Natural killer cell (primary cell): ENCODE data around the gene CRIP1. TPM values are rescaled to one million over a fixed set of nuclear protein-coding genes. Genes with fewer than 3 reads are reported as not detected.

Experiments
- ATAC-seq, 3 donors: fragments of 150-1000 bp in 2 of 3; fragments of 200-7000 bp in 1 of 3; cut with Tn5 transposase; 1 replicate in 1 of 3; 2 replicates in 2 of 3; pipeline ENCODE4 v1.10.0; 2021; ENCODE audit warnings: mild to moderate bottlenecking in 2 of 3, moderate library complexity in 2 of 3
- DNase-seq, 2 donors: peaks; one replicate each; pipeline versions ENCODE4 v3.0.0 to v3.0.0-alpha.2; 2013 to 2021; ENCODE audit warnings: mixed read lengths in 1 of 2
- H3K27ac ChIP-seq: one replicate; pipeline ENCODE4 v1.5.1; 2013; ENCODE audit warnings: mild to moderate bottlenecking, low read length
- H3K27me3 ChIP-seq: one replicate; pipeline ENCODE4 v1.6.1; 2013; ENCODE audit warnings: low read length; ENCODE audit not compliant: control insufficient read depth, insufficient read depth
- H3K36me3 ChIP-seq: one replicate; pipeline ENCODE4 v1.6.1; 2013; ENCODE audit warnings: low read length; ENCODE audit not compliant: control insufficient read depth, insufficient read depth
- H3K4me1 ChIP-seq: one replicate; pipeline ENCODE4 v1.6.1; 2013; ENCODE audit warnings: low read length; ENCODE audit not compliant: control insufficient read depth, insufficient read depth
- H3K4me3 ChIP-seq: one replicate; pipeline ENCODE4 v1.5.1; 2013; ENCODE audit warnings: low read length
- H3K9me3 ChIP-seq: one replicate; pipeline ENCODE4 v1.6.1; 2013; ENCODE audit warnings: low read length; ENCODE audit not compliant: control insufficient read depth, insufficient read depth
- H3K27ac Mint-ChIP-seq, 2 donors: one replicate each; pipeline ENCODE4 v1.8.0; 2022; ENCODE audit warnings: mild to moderate bottlenecking in 2 of 2, mixed read lengths in 2 of 2, moderate library complexity in 1 of 2
- H3K27me3 Mint-ChIP-seq, 2 donors: one replicate each; pipeline ENCODE4 v1.8.0; 2022; ENCODE audit warnings: low read depth in 2 of 2, mixed read lengths in 2 of 2
- H3K36me3 Mint-ChIP-seq: one replicate; pipeline ENCODE4 v1.8.0; 2022; ENCODE audit warnings: mixed read lengths
- H3K4me1 Mint-ChIP-seq, 2 donors: one replicate each; pipeline ENCODE4 v1.8.0; 2022; ENCODE audit warnings: mixed read lengths in 2 of 2
- H3K4me3 Mint-ChIP-seq: one replicate; pipeline ENCODE4 v1.8.0; 2022; ENCODE audit warnings: mild to moderate bottlenecking, moderate library complexity, mixed read lengths
- H3K9me3 Mint-ChIP-seq, 2 donors: one replicate each; pipeline ENCODE4 v1.8.0; 2022; ENCODE audit warnings: mixed read lengths in 2 of 2
- WGBS: methylation state at CpG from one replicate; pipeline ENCODE4 v1.1.7; 2013; ENCODE audit warnings: missing lambda C conversion rate; ENCODE audit not compliant: insufficient coverage; 5-methylcytosine and 5-hydroxymethylcytosine counted together
- intact Hi-C: fragments of 100-400 bp; cut with micrococcal nuclease; formaldehyde crosslinking; loops from one replicate; pipeline ENCODE4 v1.14.2; 2022
- total RNA-seq, 4 donors: library from RNA; stranded (reverse); fragments of 120-200 nt in 1 of 4; gene quantifications; one replicate each; pipeline versions ENCODE4 v1.2.3 to v1.2.4, GENCODE V29; 2013 to 2022
- TF ChIP-seq, protein P1 (sequence below): fragments of 200-600 bp; IDR thresholded peaks from one replicate; pipeline ENCODE4 v1.8.0; 2022; ENCODE audit warnings: antibody characterized with exemption

CRIP1 gene
- total RNA-seq, 3 donors from 2014 or later (not counting 1 experiment from before 2014, with no cell fraction given), result 276 to 334 (median 290) TPM

DNA sequence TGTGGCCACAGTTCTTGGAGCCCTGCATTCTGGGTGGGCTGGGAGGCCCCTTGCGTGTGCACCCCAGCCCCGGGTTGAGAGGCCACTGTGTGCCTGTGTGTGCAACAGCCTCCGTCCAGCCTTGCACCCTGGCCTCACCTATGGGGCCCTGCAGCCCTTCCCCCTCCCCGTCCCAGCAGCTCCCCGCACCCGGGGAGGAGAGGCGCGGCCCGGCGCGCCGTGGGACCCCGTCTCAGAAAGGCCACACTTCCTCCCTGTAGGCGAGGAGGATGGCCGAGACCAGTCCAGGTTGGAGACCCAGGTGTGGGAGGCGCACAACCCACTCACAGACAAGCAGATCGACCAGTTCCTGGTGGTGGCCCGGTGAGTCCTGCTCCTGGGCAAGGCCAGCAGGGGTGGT, 28.7 kb upstream of the CRIP1 start:
- intact Hi-C loops, result no loop called here
- H3K4me3 ChIP-seq, result no peak overlapping the region
- no peaks in the 10 kb centered on the region for H3K9me3 Mint-ChIP-seq
- H3K27me3 Mint-ChIP-seq, result no peaks in the 10 kb centered on the region
- no peak overlapping the region for H3K27ac Mint-ChIP-seq
- H3K9me3 ChIP-seq, result no peaks in the 10 kb centered on the region
- peaks cover 37% of the 10 kb centered on the region for H3K36me3 ChIP-seq
- TF ChIP-seq, protein P1, sequence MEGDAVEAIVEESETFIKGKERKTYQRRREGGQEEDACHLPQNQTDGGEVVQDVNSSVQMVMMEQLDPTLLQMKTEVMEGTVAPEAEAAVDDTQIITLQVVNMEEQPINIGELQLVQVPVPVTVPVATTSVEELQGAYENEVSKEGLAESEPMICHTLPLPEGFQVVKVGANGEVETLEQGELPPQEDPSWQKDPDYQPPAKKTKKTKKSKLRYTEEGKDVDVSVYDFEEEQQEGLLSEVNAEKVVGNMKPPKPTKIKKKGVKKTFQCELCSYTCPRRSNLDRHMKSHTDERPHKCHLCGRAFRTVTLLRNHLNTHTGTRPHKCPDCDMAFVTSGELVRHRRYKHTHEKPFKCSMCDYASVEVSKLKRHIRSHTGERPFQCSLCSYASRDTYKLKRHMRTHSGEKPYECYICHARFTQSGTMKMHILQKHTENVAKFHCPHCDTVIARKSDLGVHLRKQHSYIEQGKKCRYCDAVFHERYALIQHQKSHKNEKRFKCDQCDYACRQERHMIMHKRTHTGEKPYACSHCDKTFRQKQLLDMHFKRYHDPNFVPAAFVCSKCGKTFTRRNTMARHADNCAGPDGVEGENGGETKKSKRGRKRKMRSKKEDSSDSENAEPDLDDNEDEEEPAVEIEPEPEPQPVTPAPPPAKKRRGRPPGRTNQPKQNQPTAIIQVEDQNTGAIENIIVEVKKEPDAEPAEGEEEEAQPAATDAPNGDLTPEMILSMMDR, result no peak
- H3K4me1 ChIP-seq, result no peaks in the 10 kb centered on the region
- no peak overlapping the region for H3K27ac ChIP-seq
- no peak for ATAC-seq
- no peak overlapping the region for H3K4me3 Mint-ChIP-seq
- H3K27me3 ChIP-seq, result no peaks in the 10 kb centered on the region
- WGBS, result 89% methylated on average over 18 of the region's 18 CpGs
- no peak for DNase-seq
- H3K4me1 Mint-ChIP-seq, result no peaks in the 10 kb centered on the region
- H3K36me3 Mint-ChIP-seq, result no peaks in the 10 kb centered on the region

DNA sequence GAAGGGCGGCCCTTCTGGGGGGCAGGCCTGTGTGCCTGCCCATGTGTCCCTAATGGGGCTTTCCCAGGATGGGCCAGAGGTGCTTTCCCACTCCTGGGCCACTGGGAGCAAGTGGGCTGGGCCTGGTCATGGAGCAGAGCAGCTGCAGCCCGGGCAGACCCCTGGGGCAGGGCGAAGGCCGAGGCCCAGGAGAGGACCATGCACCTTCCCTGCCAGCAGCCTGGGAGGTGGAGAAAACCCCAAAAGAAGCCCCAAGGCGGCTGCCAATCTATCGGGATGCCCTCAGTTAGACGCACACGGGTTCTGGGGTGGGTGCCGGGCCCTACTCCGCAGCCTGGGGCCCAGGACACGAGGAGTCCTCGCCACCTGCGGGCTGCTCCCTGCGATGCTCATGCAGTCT, 28.1 kb upstream of the CRIP1 start:
- no peaks in the 10 kb centered on the region for H3K27me3 ChIP-seq
- H3K27ac ChIP-seq, result no peak overlapping the region
- peaks cover 42% of the 10 kb centered on the region for H3K36me3 ChIP-seq
- TF ChIP-seq, protein P1, result no peak
- ATAC-seq, result no peak
- no peak overlapping the region for H3K4me3 ChIP-seq
- Mint-ChIP-seq H3K27ac (no peak overlapping the region), H3K9me3 (no peaks in the 10 kb centered on the region), H3K4me3 (no peak overlapping the region), H3K27me3 (no peaks in the 10 kb centered on the region), H3K4me1 (no peaks in the 10 kb centered on the region), H3K36me3 (no peaks in the 10 kb centered on the region)
- intact Hi-C loops, result no loop called here
- H3K4me1 ChIP-seq, result no peaks in the 10 kb centered on the region
- no peak for DNase-seq
- no peaks in the 10 kb centered on the region for H3K9me3 ChIP-seq
- WGBS, result 93% methylated on average over 14 of the region's 14 CpGs

DNA sequence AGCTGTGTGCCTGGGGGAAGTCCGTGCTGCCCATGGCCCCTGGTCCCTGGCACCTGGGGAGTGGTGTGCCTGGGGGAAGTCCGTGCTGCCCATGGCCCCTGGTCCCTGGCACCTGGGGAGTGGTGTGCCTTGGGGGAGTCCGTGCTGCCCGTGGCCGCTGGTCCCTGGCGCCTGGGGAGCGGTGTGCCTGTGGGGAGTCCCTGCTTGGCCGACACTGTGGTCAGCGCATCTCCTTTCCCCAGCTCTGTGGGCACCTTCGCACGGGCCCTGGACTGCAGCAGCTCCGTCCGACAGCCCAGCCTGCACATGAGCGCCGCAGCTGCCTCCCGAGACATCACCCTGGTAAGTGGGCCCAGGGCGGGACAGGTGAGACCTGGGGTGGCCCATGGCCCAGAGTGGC, 26.6 kb upstream of the CRIP1 start:
- WGBS, result 94% methylated on average over 17 of the region's 17 CpGs
- no peaks in the 10 kb centered on the region for H3K9me3 Mint-ChIP-seq

DNA sequence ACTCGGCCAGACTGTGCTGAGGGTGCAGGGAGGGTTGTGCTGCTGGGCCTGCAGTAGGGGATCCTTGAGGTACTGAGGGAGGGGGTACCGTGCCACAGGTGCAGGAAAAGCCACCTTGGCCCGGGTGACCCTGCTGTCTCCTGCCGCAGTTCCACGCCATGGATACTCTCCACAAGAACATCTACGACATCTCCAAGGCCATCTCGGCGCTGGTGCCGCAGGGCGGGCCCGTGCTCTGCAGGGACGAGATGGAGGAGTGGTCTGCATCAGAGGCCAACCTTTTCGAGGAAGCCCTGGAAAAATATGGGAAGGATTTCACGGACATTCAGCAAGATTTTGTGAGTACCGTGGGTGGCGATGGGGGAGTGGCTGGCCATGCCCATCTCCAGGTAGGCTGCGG, 26.1 kb upstream of the CRIP1 start:
- Mint-ChIP-seq H3K27me3 (no peaks in the 10 kb centered on the region), H3K4me1 (no peaks in the 10 kb centered on the region), H3K27ac (no peak overlapping the region), H3K4me3 (no peak overlapping the region), H3K9me3 (no peaks in the 10 kb centered on the region), H3K36me3 (no peaks in the 10 kb centered on the region)
- DNase-seq (no peak), ATAC-seq (no peak)
- Histone ChIP-seq H3K27me3 (no peaks in the 10 kb centered on the region), H3K36me3 (peaks cover 44% of the 10 kb centered on the region), H3K4me3 (no peak overlapping the region), H3K4me1 (no peaks in the 10 kb centered on the region), H3K27ac (no peak overlapping the region), H3K9me3 (no peaks in the 10 kb centered on the region)
- intact Hi-C loops, result no loop called here
- 97% methylated on average over 17 of the region's 17 CpGs for WGBS
- TF ChIP-seq, protein P1, result no peak

More for the DNA sequence above, 26.6 kb upstream of the CRIP1 start:
- H3K4me1 Mint-ChIP-seq, result no peaks in the 10 kb centered on the region
- TF ChIP-seq, protein P1, result no peak
- no peaks in the 10 kb centered on the region for H3K27me3 ChIP-seq
- DNase-seq, result no peak
- H3K4me3 ChIP-seq, result no peak overlapping the region
- no peaks in the 10 kb centered on the region for H3K27me3 Mint-ChIP-seq
- H3K4me1 ChIP-seq, result no peaks in the 10 kb centered on the region
- peaks cover 44% of the 10 kb centered on the region for H3K36me3 ChIP-seq
- H3K4me3 Mint-ChIP-seq, result no peak overlapping the region
- no peaks in the 10 kb centered on the region for H3K9me3 ChIP-seq
- intact Hi-C loops, result no loop called here
- no peaks in the 10 kb centered on the region for H3K36me3 Mint-ChIP-seq
- no peak overlapping the region for H3K27ac ChIP-seq
- no peak overlapping the region for H3K27ac Mint-ChIP-seq
- ATAC-seq, result no peak
